Prostate gland (tissue), 2 donors: ENCODE measurements around the gene ADGRB3.

Experiments used
- POLR2A ChIP-seq: fragments of 450-650 bp; IDR thresholded peaks from one replicate; pipeline ENCODE4 v1.6.1; 2016; ENCODE audit warnings: antibody characterized with exemption, mild to moderate bottlenecking
- POLR2AphosphoS5 ChIP-seq: sonication (generic); formaldehyde crosslinking; IDR thresholded peaks from one replicate; pipeline ENCODE4 v1.6.1; 2017; ENCODE audit warnings: antibody characterized with exemption
- TF ChIP-seq, protein P1 (sequence below), 4 experiments: fragments of 200-600 bp in 2 of 4; fragments of 450-650 bp in 2 of 4; sonication (generic) in 2 of 4; IDR thresholded peaks; 1 replicate in 3 of 4; 2 replicates in 1 of 4; pipeline ENCODE4 v1.5.1; 2016 to 2019; ENCODE audit warnings: antibody characterized with exemption in 4 of 4, mild to moderate bottlenecking in 2 of 4, moderate library complexity in 2 of 4

GRCh38 chr6:68975816-68976215, 340.7 kb downstream of the ADGRB3 start:
- TF ChIP-seq, protein P1, sequence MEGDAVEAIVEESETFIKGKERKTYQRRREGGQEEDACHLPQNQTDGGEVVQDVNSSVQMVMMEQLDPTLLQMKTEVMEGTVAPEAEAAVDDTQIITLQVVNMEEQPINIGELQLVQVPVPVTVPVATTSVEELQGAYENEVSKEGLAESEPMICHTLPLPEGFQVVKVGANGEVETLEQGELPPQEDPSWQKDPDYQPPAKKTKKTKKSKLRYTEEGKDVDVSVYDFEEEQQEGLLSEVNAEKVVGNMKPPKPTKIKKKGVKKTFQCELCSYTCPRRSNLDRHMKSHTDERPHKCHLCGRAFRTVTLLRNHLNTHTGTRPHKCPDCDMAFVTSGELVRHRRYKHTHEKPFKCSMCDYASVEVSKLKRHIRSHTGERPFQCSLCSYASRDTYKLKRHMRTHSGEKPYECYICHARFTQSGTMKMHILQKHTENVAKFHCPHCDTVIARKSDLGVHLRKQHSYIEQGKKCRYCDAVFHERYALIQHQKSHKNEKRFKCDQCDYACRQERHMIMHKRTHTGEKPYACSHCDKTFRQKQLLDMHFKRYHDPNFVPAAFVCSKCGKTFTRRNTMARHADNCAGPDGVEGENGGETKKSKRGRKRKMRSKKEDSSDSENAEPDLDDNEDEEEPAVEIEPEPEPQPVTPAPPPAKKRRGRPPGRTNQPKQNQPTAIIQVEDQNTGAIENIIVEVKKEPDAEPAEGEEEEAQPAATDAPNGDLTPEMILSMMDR (IDR thresholded peaks at IDR 0.05) = no peak
- TF ChIP-seq POLR2AphosphoS5 (no peak), POLR2A (no peak)
